SU-DHL-6 (cell line): ENCODE results near the gene STEAP1.
"Not testable (repeated sequence)": the region's sequence is repeated elsewhere in the genome, so short reads cannot be mapped to it uniquely, and the experiment has no call there.

ENCODE experiments used
- H2AFZ ChIP-seq: fragments of 200-600 bp; sonication (generic); 2 replicates; pipeline ENCODE4 v1.6.1; 2014; ENCODE audit warnings: low read depth, mild to moderate bottlenecking, moderate library complexity, mixed read lengths, antibody characterized with exemption, low read length; ENCODE audit not compliant: severe bottlenecking
- H3F3A ChIP-seq: fragments of 200-600 bp; shearing (Covaris generic); 2 replicates; pipeline ENCODE4 v1.6.0; 2016; ENCODE audit warnings: antibody characterized with exemption, mild to moderate bottlenecking; ENCODE audit not compliant: insufficient read depth
- H3K27ac ChIP-seq: fragments of 200-600 bp; sonication (generic); 2 replicates; pipeline ENCODE4 v1.5.1; 2016; ENCODE audit warnings: low read depth, mild to moderate bottlenecking, low read length, moderate library complexity, mixed read lengths
- H3K27me3 ChIP-seq: fragments of 200-600 bp; sonication (generic), shearing (Covaris generic); 2 replicates; pipeline ENCODE4 v1.6.0; 2014; ENCODE audit warnings: mild to moderate bottlenecking, low read length
- H3K36me3 ChIP-seq: fragments of 200-600 bp; sonication (generic); 2 replicates; pipeline ENCODE4 v1.6.1; 2014; ENCODE audit warnings: mild to moderate bottlenecking, low read length, mixed read lengths
- H3K4me2 ChIP-seq: fragments of 300-600, 200-600 bp; shearing (Covaris generic), sonication (generic); 2 replicates; pipeline ENCODE4 v1.6.0; 2014; ENCODE audit warnings: low read length, low read depth, mild to moderate bottlenecking; ENCODE audit not compliant: poor library complexity, severe bottlenecking
- H3K4me3 ChIP-seq: fragments of 200-600 bp; sonication (generic); 2 replicates; pipeline ENCODE4 v1.5.1; 2014; ENCODE audit warnings: antibody characterized with exemption, low read length, mild to moderate bottlenecking, mixed read lengths; ENCODE audit not compliant: insufficient read depth, poor library complexity, severe bottlenecking
- H3K79me2 ChIP-seq: fragments of 200-600 bp; sonication (generic); 2 replicates; pipeline ENCODE4 v1.6.1; 2014; ENCODE audit warnings: mild to moderate bottlenecking, low read length, moderate library complexity; ENCODE audit not compliant: insufficient read depth
- H3K9ac ChIP-seq: fragments of 200-600 bp; sonication (generic); 2 replicates; pipeline ENCODE4 v1.7.0; 2014; ENCODE audit warnings: mild to moderate bottlenecking, low read length
- H3K9me2 ChIP-seq: fragments of 200-600 bp; sonication (generic); replicated peaks from 2 replicates; pipeline ENCODE4 v1.6.1; 2014; ENCODE audit warnings: low read length; ENCODE audit not compliant: insufficient read depth
- H3K9me3 ChIP-seq: fragments of 200-600 bp; sonication (generic); 2 replicates; pipeline ENCODE4 v1.6.1; 2014; ENCODE audit warnings: low read length, mixed read lengths; ENCODE audit not compliant: insufficient read depth
- H4K20me1 ChIP-seq: fragments of 200-600 bp; sonication (generic); 2 replicates; pipeline ENCODE4 v1.6.1; 2014; ENCODE audit warnings: low read depth, mild to moderate bottlenecking, antibody characterized with exemption, low read length, moderate library complexity, mixed read lengths
- CTCF ChIP-seq: fragments of 200-600 bp; sonication (generic); IDR thresholded peaks from one replicate; pipeline ENCODE4 v1.5.1; 2017; ENCODE audit warnings: antibody characterized with exemption, mild to moderate bottlenecking, low read length, moderate library complexity; ENCODE audit not compliant: insufficient read depth, poor library complexity, severe bottlenecking
- EZH2phosphoT487 ChIP-seq: fragments of 200-600 bp; sonication (generic), shearing (Covaris generic); conservative IDR thresholded peaks from 2 replicates; pipeline ENCODE4 v1.6.1; 2018; ENCODE audit warnings: mild to moderate bottlenecking, antibody characterized with exemption, low read length, moderate library complexity, mixed read lengths

Gene STEAP1

GRCh38 chr7:90155206-90155605 lies 937 bp downstream of the STEAP1 start:
- no peak overlapping the region for H2AFZ ChIP-seq
- H3K36me3 ChIP-seq = no peaks in the 10 kb centered on the region
- H3K9ac ChIP-seq = no peak overlapping the region
- H3K79me2 ChIP-seq = no peaks in the 10 kb centered on the region
- no peaks in the 10 kb centered on the region for H3K27me3 ChIP-seq
- no peak overlapping the region for H3K4me2 ChIP-seq
- H3K9me2 ChIP-seq = no peaks in the 10 kb centered on the region
- H3K4me3 ChIP-seq = no peak overlapping the region
- H3F3A ChIP-seq = no peaks in the 10 kb centered on the region
- H3K27ac ChIP-seq = no peak overlapping the region
- H4K20me1 ChIP-seq = no peaks in the 10 kb centered on the region
- no peaks in the 10 kb centered on the region for H3K9me3 ChIP-seq
- TF ChIP-seq CTCF (no peak), EZH2phosphoT487 (no peak)

- H3K4me3 ChIP-seq, H3K27me3 ChIP-seq, H2AFZ ChIP-seq, H3K4me2 ChIP-seq, H3K9me2 ChIP-seq, H3K9ac ChIP-seq, H3K36me3 ChIP-seq, H3F3A ChIP-seq, H3K27ac ChIP-seq, H3K79me2 ChIP-seq, H4K20me1 ChIP-seq, H3K9me3 ChIP-seq: not testable (repeated sequence)
Measured at GRCh38 chr7:90157331-90157730, 3.1 kb downstream of the STEAP1 start.

- H3K9me2 ChIP-seq, H3F3A ChIP-seq, H3K27ac ChIP-seq, H3K36me3 ChIP-seq, H3K27me3 ChIP-seq, H3K9me3 ChIP-seq, H3K9ac ChIP-seq, H4K20me1 ChIP-seq, H3K4me3 ChIP-seq, H3K79me2 ChIP-seq, H2AFZ ChIP-seq, H3K4me2 ChIP-seq: not testable (repeated sequence)
Measured at GRCh38 chr7:90157761-90158350, 3.6 kb downstream of the STEAP1 start.

GRCh38 chr7:90163534-90163933 lies 9.3 kb downstream of the STEAP1 start:
- Histone ChIP-seq H4K20me1 (no peaks in the 10 kb centered on the region), H3K79me2 (no peaks in the 10 kb centered on the region), H3K9ac (no peak overlapping the region), H2AFZ (no peak overlapping the region), H3F3A (no peaks in the 10 kb centered on the region), H3K27me3 (peaks cover 3% of the 10 kb centered on the region; the same call in 1 of the 2 replicates), H3K9me3 (no peaks in the 10 kb centered on the region), H3K9me2 (0 out of 2 replicates have a peak, but pooled peaks cover 6% of the 10 kb centered on the region), H3K4me2 (no peak overlapping the region), H3K27ac (no peak overlapping the region), H3K4me3 (no peak overlapping the region), H3K36me3 (no peaks in the 10 kb centered on the region)
- TF ChIP-seq CTCF (no peak), EZH2phosphoT487 (no peak)
